Measurements from ENCODE around the gene TKFC.

Gene TKFC

DNA sequence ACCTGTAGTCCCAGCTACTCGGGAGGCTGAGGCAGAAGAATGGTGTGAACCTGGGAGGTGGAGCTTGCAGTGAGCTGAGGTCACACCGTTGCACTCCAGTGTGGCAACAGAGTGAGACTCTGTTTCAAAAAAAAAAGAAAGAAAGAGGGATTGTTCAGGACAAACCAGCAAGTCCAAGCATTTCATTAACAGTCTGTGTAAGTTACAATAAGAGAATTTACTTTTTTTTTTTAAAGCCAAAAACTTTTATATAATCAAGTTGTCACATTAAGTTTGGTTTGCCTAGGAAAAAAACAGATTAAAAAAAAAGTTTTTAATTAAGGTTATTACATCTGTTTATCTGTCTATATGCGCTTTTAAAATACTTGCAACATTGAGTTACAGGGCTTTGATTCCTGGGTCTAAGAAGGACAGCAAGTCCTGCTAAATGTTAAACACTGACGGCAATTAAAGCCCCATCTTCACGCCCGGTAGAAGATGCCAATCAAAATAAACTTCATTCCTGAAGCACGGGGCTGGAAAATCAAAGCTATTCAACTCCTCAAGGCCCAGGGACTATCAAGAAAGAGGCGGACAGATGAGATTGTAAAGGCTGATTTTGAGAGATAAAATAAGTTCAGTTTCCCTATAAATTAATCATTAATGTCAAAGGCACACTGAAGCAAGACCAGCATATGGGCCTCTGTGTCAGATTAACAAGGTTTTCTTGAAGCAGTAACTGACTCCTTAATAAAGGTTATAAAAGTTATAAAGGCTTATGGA is 39.8 kb downstream of the TKFC start:
- Histone ChIP-seq H3K9me3 (ENCODE audit: insufficient read depth, low read depth, low read length) (no peaks in the 10 kb centered on the region), H3K4me1 (ENCODE audit: insufficient read depth, low read length, poor library complexity, severe bottlenecking) (no peaks in the 10 kb centered on the region), H3K4me3 (ENCODE audit: low read length, poor library complexity, severe bottlenecking) (no peak overlapping the region), H3K36me3 (ENCODE audit: insufficient read depth, low read length) (peaks cover 20% of the 10 kb centered on the region; the same call in 1 of the 2 replicates), H3K9me2 (replicated peaks; ENCODE audit: low read depth, low read length) (no peaks in the 10 kb centered on the region), H3F3A (ENCODE audit: low read depth) (no peaks in the 10 kb centered on the region), H4K20me1 (ENCODE audit: insufficient read depth, low read length, poor library complexity, severe bottlenecking) (no peaks in the 10 kb centered on the region), H3K79me2 (ENCODE audit: insufficient read depth, low read length) (no peaks in the 10 kb centered on the region), H3K9ac (ENCODE audit: low read depth, low read length, poor library complexity, severe bottlenecking) (no peak overlapping the region), H2AFZ (ENCODE audit: low read length) (no peak overlapping the region), H3K4me2 (ENCODE audit: low read depth, low read length, poor library complexity, severe bottlenecking) (no peak overlapping the region), H3K27me3 (ENCODE audit: insufficient read depth, low read length, poor library complexity, severe bottlenecking) (no peaks in the 10 kb centered on the region)
- TF ChIP-seq EZH2phosphoT487 (IDR thresholded peaks at IDR 0.05; ENCODE audit: borderline replicate concordance) (no peak), CTCF (conservative IDR thresholded peaks at IDR 0.05; ENCODE audit: low read length) (no peak)

- no peaks in the 10 kb centered on the region for H4K20me1 ChIP-seq (ENCODE audit: insufficient read depth, low read length, poor library complexity, severe bottlenecking)
- H3K4me1 ChIP-seq (ENCODE audit: insufficient read depth, low read length, poor library complexity, severe bottlenecking) = no peaks in the 10 kb centered on the region
- no peaks in the 10 kb centered on the region for H3K9me3 ChIP-seq (ENCODE audit: insufficient read depth, low read depth, low read length)
- H3K9me2 ChIP-seq (replicated peaks; ENCODE audit: low read depth, low read length) = no peaks in the 10 kb centered on the region
- H3K27me3 ChIP-seq (ENCODE audit: insufficient read depth, low read length, poor library complexity, severe bottlenecking) = no peaks in the 10 kb centered on the region
- H3K9ac ChIP-seq (ENCODE audit: low read depth, low read length, poor library complexity, severe bottlenecking) = no peak overlapping the region
- H3K4me3 ChIP-seq (ENCODE audit: low read length, poor library complexity, severe bottlenecking) = no peak overlapping the region
- H3K79me2 ChIP-seq (ENCODE audit: insufficient read depth, low read length) = no peaks in the 10 kb centered on the region
- no peak overlapping the region for H3K4me2 ChIP-seq (ENCODE audit: low read depth, low read length, poor library complexity, severe bottlenecking)
- no peaks in the 10 kb centered on the region for H3K36me3 ChIP-seq (ENCODE audit: insufficient read depth, low read length)
- H2AFZ ChIP-seq (ENCODE audit: low read length) = no peak overlapping the region
- TF ChIP-seq EZH2phosphoT487 (IDR thresholded peaks at IDR 0.05; ENCODE audit: borderline replicate concordance) (no peak), CTCF (conservative IDR thresholded peaks at IDR 0.05; ENCODE audit: low read length) (no peak)
- no peaks in the 10 kb centered on the region for H3F3A ChIP-seq (ENCODE audit: low read depth)
These were observed 42.7 kb downstream of the TKFC start for GRCh38 chr11:61375761-61376108.

- H4K20me1 ChIP-seq (ENCODE audit: insufficient read depth, low read length, poor library complexity, severe bottlenecking) = no peaks in the 10 kb centered on the region
- no peak overlapping the region for H2AFZ ChIP-seq (ENCODE audit: low read length)
- no peaks in the 10 kb centered on the region for H3K27me3 ChIP-seq (ENCODE audit: insufficient read depth, low read length, poor library complexity, severe bottlenecking)
- no peaks in the 10 kb centered on the region for H3K9me3 ChIP-seq (ENCODE audit: insufficient read depth, low read depth, low read length)
- no peaks in the 10 kb centered on the region for H3K79me2 ChIP-seq (ENCODE audit: insufficient read depth, low read length)
- no peaks in the 10 kb centered on the region for H3K36me3 ChIP-seq (ENCODE audit: insufficient read depth, low read length)
- no peak overlapping the region for H3K9ac ChIP-seq (ENCODE audit: low read depth, low read length, poor library complexity, severe bottlenecking)
- H3F3A ChIP-seq (ENCODE audit: low read depth) = no peaks in the 10 kb centered on the region
- no peaks in the 10 kb centered on the region for H3K9me2 ChIP-seq (replicated peaks; ENCODE audit: low read depth, low read length)
- no peak overlapping the region for H3K4me2 ChIP-seq (ENCODE audit: low read depth, low read length, poor library complexity, severe bottlenecking)
- no peak overlapping the region for H3K4me3 ChIP-seq (ENCODE audit: low read length, poor library complexity, severe bottlenecking)
- no peaks in the 10 kb centered on the region for H3K4me1 ChIP-seq (ENCODE audit: insufficient read depth, low read length, poor library complexity, severe bottlenecking)
- TF ChIP-seq CTCF (conservative IDR thresholded peaks at IDR 0.05; ENCODE audit: low read length) = no peak
- no peak for TF ChIP-seq EZH2phosphoT487 (IDR thresholded peaks at IDR 0.05; ENCODE audit: borderline replicate concordance)
These were observed 44.6 kb downstream of the TKFC start for GRCh38 chr11:61377461-61378160.

All from Loucy (cell line).